ENCODE measurements around the gene SMARCB1. TPM values are rescaled to one million over a fixed set of nuclear protein-coding genes. Genes with fewer than 3 reads are reported as not detected.

Gene SMARCB1
- total RNA-seq, 1 experiment from 2014 or later, result 136 TPM

DNA sequence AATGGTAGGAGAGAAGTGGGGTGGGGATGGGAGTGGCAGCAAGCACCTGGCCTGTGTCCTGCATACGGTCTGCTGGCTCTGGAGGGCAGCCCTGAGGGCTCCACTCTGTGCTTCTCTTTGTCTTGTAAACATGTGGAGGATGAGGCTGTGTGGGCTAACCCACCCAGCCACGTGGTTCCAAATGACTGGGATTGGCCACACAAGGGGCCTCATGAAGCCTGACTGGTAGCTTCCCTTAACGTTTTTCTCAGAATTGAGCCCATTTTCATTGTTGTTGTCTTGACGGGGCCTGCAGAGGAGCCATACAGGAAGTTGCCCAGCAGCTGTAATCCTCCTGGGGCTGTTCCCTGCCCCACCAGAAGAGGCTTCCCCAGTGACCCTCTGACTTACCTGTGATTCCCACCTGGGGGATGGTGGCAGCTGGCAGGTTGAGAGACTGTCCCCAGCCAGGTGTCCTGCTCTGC, 34.0 kb downstream of the SMARCB1 start:
- Mint-ChIP-seq H3K27ac (peak overlapping the region in 2 of 3 experiments; percentile 46 to 91; a peak in 4 of 7 replicates), H3K36me3 (ENCODE audit: insufficient read depth in 1 of 3, low read depth in 3 of 3) (peaks cover 64 to 96% (median 93%) of the 10 kb centered on the region in 3 experiments), H3K4me1 (peaks cover 11 to 14% of the 10 kb centered on the region in 2 experiments; a peak in 3 of 4 replicates), H3K9me3 (no peaks in the 10 kb centered on the region), H3K4me3 (no peak overlapping the region), H3K27me3 (ENCODE audit: low read depth) (no peaks in the 10 kb centered on the region)
- no peaks in the 10 kb centered on the region for H3K23me2 ChIP-seq (ENCODE audit: insufficient read length, low read depth, low read length, poor library complexity, severe bottlenecking)
- no peak overlapping the region for H2BK15ac ChIP-seq (ENCODE audit: low read depth, low read length)
- no peak overlapping the region for H2BK120ac ChIP-seq (ENCODE audit: low read depth, low read length, poor library complexity, severe bottlenecking)
- WGBS (ENCODE audit: extremely low coverage, insufficient read length, low lambda C conversion rate), result no CpG with 5 or more reads among the region's 4 CpGs
- no peak overlapping the region for H2BK20ac ChIP-seq (ENCODE audit: low read depth, low read length, poor library complexity, severe bottlenecking)
- no peaks in the 10 kb centered on the region for H3K9me3 ChIP-seq (ENCODE audit: control insufficient read depth, low read depth, low read length)
- H2BK5ac ChIP-seq (ENCODE audit: insufficient read length, low read length), result no peak overlapping the region
- H3T11ph ChIP-seq (ENCODE audit: low read length), result no peak overlapping the region
- no peak for DNase-seq
- H3K4ac ChIP-seq (ENCODE audit: low read depth, low read length), result no peak overlapping the region
- no peak overlapping the region for H3K9ac ChIP-seq (ENCODE audit: extremely low read depth, insufficient read length, low read length)
- no peak overlapping the region for H3K56ac ChIP-seq (ENCODE audit: insufficient read length, low read depth, low read length)
- no peak overlapping the region for H4K91ac ChIP-seq (ENCODE audit: insufficient read length, low read depth, low read length)
- H3K79me1 ChIP-seq (ENCODE audit: insufficient read depth, low read depth, low read length, poor library complexity, severe bottlenecking), result no peaks in the 10 kb centered on the region
- no peaks in the 10 kb centered on the region for H4K20me1 ChIP-seq (ENCODE audit: control insufficient read depth, insufficient read depth, insufficient read length)
- H2AFZ ChIP-seq (ENCODE audit: low read length), result no peak overlapping the region
- no peak overlapping the region for H2BK12ac ChIP-seq (ENCODE audit: insufficient read length, low read depth, low read length)
- H4K5ac ChIP-seq (ENCODE audit: insufficient read length, low read depth, low read length), result no peak overlapping the region
- no peak overlapping the region for H3K23ac ChIP-seq (ENCODE audit: insufficient read length, low read depth, low read length)
- no peak overlapping the region for H4K8ac ChIP-seq (replicated peaks; ENCODE audit: insufficient read length, low read depth, low read length)
- no peak overlapping the region for H3K18ac ChIP-seq (ENCODE audit: insufficient read length, low read depth, low read length)
- H3K79me2 ChIP-seq (ENCODE audit: insufficient read depth, low read length), result no peaks in the 10 kb centered on the region
- no peak overlapping the region for H3K4me2 ChIP-seq (ENCODE audit: insufficient read depth, insufficient read length, low read length)
- no peak for TF ChIP-seq CTCF (conservative IDR thresholded peaks at IDR 0.05)
- H3K4me1 ChIP-seq (ENCODE audit: insufficient read depth, low read length), result no peaks in the 10 kb centered on the region
- no peak overlapping the region for H3K14ac ChIP-seq (ENCODE audit: insufficient read depth, low read length)
- no peak overlapping the region for H3K27ac ChIP-seq (ENCODE audit: insufficient read length, low read depth, low read length)
- H2AK5ac ChIP-seq (ENCODE audit: insufficient read length, low read length), result no peak overlapping the region
- H3K27me3 ChIP-seq (ENCODE audit: insufficient read depth, low read length), result no peaks in the 10 kb centered on the region
